A549 (cell line): ENCODE measurements around the gene MAST2. TPM values are rescaled to one million over a fixed set of nuclear protein-coding genes. Genes with fewer than 3 reads are reported as not detected.
"Not testable (repeated sequence)": the region's sequence is repeated elsewhere in the genome, so short reads cannot be mapped to it uniquely, and the experiment has no call there.

Source experiments
- ATAC-seq, 2 experiments: fragments of 200-7000 bp in 1 of 2; fragments of >200 bp in 1 of 2; cut with Nextera tagmentation in 1 of 2; cut with Tn5 transposase in 1 of 2; 3 replicates each; pipeline versions ENCODE4 v1.8.0 to v1.9.1; 2018 to 2020; ENCODE audit warnings: mild to moderate bottlenecking in 1 of 2, moderate library complexity in 1 of 2
- CTCF ChIA-PET: fragments of 300-600 bp; sonication (Branson Sonifier 250); formaldehyde crosslinking; extraction: SDS; loops from one replicate; lab custom pipeline; 2021; ENCODE audit warnings: antibody characterized with exemption, inconsistent platforms; lab: Yijun Ruan, JAX
- POLR2A ChIA-PET: fragments of 350-600 bp; formaldehyde crosslinking; extraction: SDS; loops from one replicate; lab custom pipeline; 2021; ENCODE audit warnings: antibody characterized with exemption, inconsistent platforms; lab: Yijun Ruan, JAX
- DNase-seq, 2 experiments: peaks; one replicate each; pipeline versions ENCODE4 v3.0.0 to v3.0.0-alpha.2; 2011 to 2016; ENCODE audit warnings: low read depth in 1 of 2, low spot score in 1 of 2
- FAIRE-seq: peaks from 2 replicates; lab custom pipeline; 2011; peaks lifted over from hg19 to GRCh38; lab: Jason Lieb, UNC
- H3K27ac ChIP-seq, 2 experiments: fragments of >200 bp; sonication (Bioruptor Twin); formaldehyde crosslinking; 3 replicates each; pipeline ENCODE4 v1.5.1; 2016 to 2017
- H3K4me1 ChIP-seq: fragments of >200 bp; sonication (Bioruptor Twin); formaldehyde crosslinking; 3 replicates; pipeline ENCODE4 v1.6.1; 2016
- H3K4me2 ChIP-seq: fragments of >200 bp; sonication (Bioruptor Twin); formaldehyde crosslinking; 3 replicates; pipeline ENCODE4 v1.6.1; 2016
- H3K4me3 ChIP-seq: fragments of >200 bp; sonication (Bioruptor Twin); formaldehyde crosslinking; 3 replicates; pipeline ENCODE4 v1.5.1; 2016
- H3K9me3 ChIP-seq: fragments of >200 bp; sonication (Bioruptor Twin); formaldehyde crosslinking; 3 replicates; pipeline ENCODE4 v1.6.1; 2016
- CHD4 ChIP-seq: fragments of 200-600 bp; sonication (generic); IDR thresholded peaks from 2 replicates; pipeline ENCODE4 v1.6.1; 2016; ENCODE audit warnings: antibody characterized with exemption, mild to moderate bottlenecking, borderline replicate concordance
- ESRRA ChIP-seq: fragments of 150-350 bp; IDR thresholded peaks from 2 replicates; pipeline ENCODE4 v1.6.1; 2014; ENCODE audit warnings: mild to moderate bottlenecking, low read length, borderline replicate concordance
- FOSB ChIP-seq: fragments of 250-450 bp; sonication (Bioruptor Pico); IDR thresholded peaks from 2 replicates; pipeline ENCODE4 v1.5.0; 2020; ENCODE audit warnings: mild to moderate bottlenecking, moderate library complexity
- HDAC2 ChIP-seq: fragments of 200-600 bp; sonication (generic); IDR thresholded peaks from 2 replicates; pipeline ENCODE4 v1.6.1; 2016
- HEYL ChIP-seq: fragments of 250-450 bp; sonication (Bioruptor Pico); IDR thresholded peaks from 2 replicates; pipeline ENCODE4 v1.8.0; 2021; ENCODE audit warnings: mild to moderate bottlenecking, moderate library complexity
- HOXB5 ChIP-seq: fragments of 250-450 bp; sonication (Bioruptor Pico); IDR thresholded peaks from 2 replicates; pipeline ENCODE4 v1.5.0; 2020; ENCODE audit warnings: mild to moderate bottlenecking, moderate library complexity
- JUN ChIP-seq, 2 experiments: fragments of >200 bp; sonication (Bioruptor Twin); formaldehyde crosslinking; IDR thresholded peaks; 2 replicates in 1 of 2; 3 replicates in 1 of 2; pipeline ENCODE4 v1.6.1; 2016 to 2017
- JUNB ChIP-seq: fragments of >200 bp; sonication (Bioruptor Twin); formaldehyde crosslinking; IDR thresholded peaks from 2 replicates; pipeline ENCODE4 v1.6.1; 2016
- KDM1A ChIP-seq: fragments of 200-600 bp; sonication (generic); IDR thresholded peaks from 2 replicates; pipeline ENCODE4 v1.6.1; 2016; ENCODE audit warnings: low read depth, mild to moderate bottlenecking
- MAZ ChIP-seq: fragments of 150-350 bp; IDR thresholded peaks from 2 replicates; pipeline ENCODE4 v1.6.1; 2014; ENCODE audit warnings: antibody characterized with exemption, low read depth, low read length, borderline replicate concordance
- NPAS2 ChIP-seq: fragments of 250-450 bp; sonication (Bioruptor Pico); IDR thresholded peaks from 2 replicates; pipeline ENCODE4 v1.8.0; 2022; ENCODE audit warnings: mild to moderate bottlenecking, moderate library complexity, borderline replicate concordance
- POLR2A ChIP-seq: IDR thresholded peaks from 2 replicates; pipeline ENCODE4 v1.6.1; 2012; ENCODE audit warnings: mild to moderate bottlenecking, low read length
- POLR2AphosphoS2 ChIP-seq: conservative IDR thresholded peaks from 2 replicates; pipeline ENCODE4 v1.6.1; 2012; ENCODE audit warnings: low read length, improper control_type of control experiment, inconsistent platforms
- RARB ChIP-seq: fragments of 250-450 bp; sonication (Bioruptor Pico); IDR thresholded peaks from 2 replicates; pipeline ENCODE4 v1.8.0; 2021; ENCODE audit warnings: mild to moderate bottlenecking, moderate library complexity
- RNF2 ChIP-seq: fragments of 200-600 bp; sonication (generic); IDR thresholded peaks from 2 replicates; pipeline ENCODE4 v1.6.1; 2016; ENCODE audit warnings: low read depth, mild to moderate bottlenecking, antibody characterized with exemption, moderate library complexity, borderline replicate concordance
- ZNF302 ChIP-seq: fragments of 250-450 bp; sonication (Bioruptor Pico); IDR thresholded peaks from 2 replicates; pipeline ENCODE4 v1.9.0; 2021; ENCODE audit warnings: inconsistent platforms, mild to moderate bottlenecking, moderate library complexity
- WGBS: methylation state at CpG from one replicate; pipeline ENCODE4 v1.1.6; 2017; ENCODE audit errors: missing lambda C conversion rate; 5-methylcytosine and 5-hydroxymethylcytosine counted together
- polyA plus RNA-seq, 4 experiments: library from polyadenylated mRNA; depleted of rRNA in 3 of 4; stranded (reverse); fragments of >200 nt; fragmentation: RNase III in 1 of 4; extraction: RNeasy Plus Mini Kit Qiagen cat#74134 plus additional on column Dnase treatment in 1 of 4; gene quantifications; 2 replicates in 3 of 4; 3 replicates in 1 of 4; pipeline ENCODE4 v1.2.3, GENCODE V29; 2011 to 2017
- TF ChIP-seq, protein P1 (sequence below): fragments of 250-450 bp; sonication (Bioruptor Pico); IDR thresholded peaks from 2 replicates; pipeline ENCODE4 v1.5.0; 2020; ENCODE audit warnings: low read depth, mild to moderate bottlenecking, moderate library complexity
- TF ChIP-seq, protein P2 (sequence below): fragments of 200-600 bp; sonication (generic); IDR thresholded peaks from 2 replicates; pipeline ENCODE4 v1.6.1; 2016; ENCODE audit warnings: antibody characterized with exemption, mild to moderate bottlenecking, moderate library complexity
- TF ChIP-seq, protein P3 (sequence below): fragments of 250-450 bp; sonication (Bioruptor Pico); IDR thresholded peaks from 2 replicates; pipeline ENCODE4 v1.5.0; 2021; ENCODE audit warnings: mild to moderate bottlenecking, moderate library complexity, borderline replicate concordance
- TF ChIP-seq, protein P4 (sequence below): IDR thresholded peaks from 2 replicates; pipeline ENCODE4 v1.6.1; 2012; ENCODE audit warnings: low read depth, borderline replicate concordance

The MAST2 gene
- polyA plus RNA-seq, 2 of the 4 experiments (the other 2 are of a cell fraction) = 19.3 to 20.5 TPM

DNA sequence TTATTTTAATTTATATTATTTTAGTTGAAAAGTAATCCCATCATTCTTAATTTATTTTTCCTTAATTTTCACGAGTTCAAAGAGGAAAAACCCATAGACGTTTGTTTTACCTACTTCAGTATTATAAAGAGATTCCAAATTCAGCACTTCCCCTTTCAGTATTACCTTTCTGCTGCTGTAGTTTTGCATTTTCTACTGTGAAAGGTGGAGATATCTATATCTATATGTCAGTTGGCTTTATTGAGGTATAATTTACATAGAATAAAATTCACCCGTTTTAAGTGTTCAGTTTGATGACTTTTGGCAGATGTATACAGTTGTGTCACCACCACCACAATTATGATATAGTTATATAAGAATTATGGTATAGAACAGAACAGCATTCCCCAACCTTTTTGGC, 33.0 kb downstream of the MAST2 start:
- POLR2A ChIA-PET = no interaction called here
- DNase-seq (no peak), FAIRE-seq (no peak), ATAC-seq (no peak)
- TF ChIP-seq ZNF302 (CRISPR knock-in tag) (no peak), NPAS2 (CRISPR knock-in tag) (no peak), ESRRA (no peak), RNF2 (no peak), HOXB5 (no peak), FOSB (CRISPR knock-in tag) (no peak), POLR2A (no peak), HDAC2 (no peak), CHD4 (no peak), HEYL (CRISPR knock-in tag) (no peak), MAZ (no peak), POLR2AphosphoS2 (no peak), KDM1A (no peak), JUNB (no peak), RARB (CRISPR knock-in tag) (no peak), JUN (IDR thresholded peaks at IDR 0.05) (no peak)
- TF ChIP-seq, protein P1, sequence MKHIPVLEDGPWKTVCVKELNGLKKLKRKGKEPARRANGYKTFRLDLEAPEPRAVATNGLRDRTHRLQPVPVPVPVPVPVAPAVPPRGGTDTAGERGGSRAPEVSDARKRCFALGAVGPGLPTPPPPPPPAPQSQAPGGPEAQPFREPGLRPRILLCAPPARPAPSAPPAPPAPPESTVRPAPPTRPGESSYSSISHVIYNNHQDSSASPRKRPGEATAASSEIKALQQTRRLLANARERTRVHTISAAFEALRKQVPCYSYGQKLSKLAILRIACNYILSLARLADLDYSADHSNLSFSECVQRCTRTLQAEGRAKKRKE (CRISPR knock-in tag) = no peak
- TF ChIP-seq, protein P2, sequence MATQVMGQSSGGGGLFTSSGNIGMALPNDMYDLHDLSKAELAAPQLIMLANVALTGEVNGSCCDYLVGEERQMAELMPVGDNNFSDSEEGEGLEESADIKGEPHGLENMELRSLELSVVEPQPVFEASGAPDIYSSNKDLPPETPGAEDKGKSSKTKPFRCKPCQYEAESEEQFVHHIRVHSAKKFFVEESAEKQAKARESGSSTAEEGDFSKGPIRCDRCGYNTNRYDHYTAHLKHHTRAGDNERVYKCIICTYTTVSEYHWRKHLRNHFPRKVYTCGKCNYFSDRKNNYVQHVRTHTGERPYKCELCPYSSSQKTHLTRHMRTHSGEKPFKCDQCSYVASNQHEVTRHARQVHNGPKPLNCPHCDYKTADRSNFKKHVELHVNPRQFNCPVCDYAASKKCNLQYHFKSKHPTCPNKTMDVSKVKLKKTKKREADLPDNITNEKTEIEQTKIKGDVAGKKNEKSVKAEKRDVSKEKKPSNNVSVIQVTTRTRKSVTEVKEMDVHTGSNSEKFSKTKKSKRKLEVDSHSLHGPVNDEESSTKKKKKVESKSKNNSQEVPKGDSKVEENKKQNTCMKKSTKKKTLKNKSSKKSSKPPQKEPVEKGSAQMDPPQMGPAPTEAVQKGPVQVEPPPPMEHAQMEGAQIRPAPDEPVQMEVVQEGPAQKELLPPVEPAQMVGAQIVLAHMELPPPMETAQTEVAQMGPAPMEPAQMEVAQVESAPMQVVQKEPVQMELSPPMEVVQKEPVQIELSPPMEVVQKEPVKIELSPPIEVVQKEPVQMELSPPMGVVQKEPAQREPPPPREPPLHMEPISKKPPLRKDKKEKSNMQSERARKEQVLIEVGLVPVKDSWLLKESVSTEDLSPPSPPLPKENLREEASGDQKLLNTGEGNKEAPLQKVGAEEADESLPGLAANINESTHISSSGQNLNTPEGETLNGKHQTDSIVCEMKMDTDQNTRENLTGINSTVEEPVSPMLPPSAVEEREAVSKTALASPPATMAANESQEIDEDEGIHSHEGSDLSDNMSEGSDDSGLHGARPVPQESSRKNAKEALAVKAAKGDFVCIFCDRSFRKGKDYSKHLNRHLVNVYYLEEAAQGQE = no peak
- TF ChIP-seq, protein P3, sequence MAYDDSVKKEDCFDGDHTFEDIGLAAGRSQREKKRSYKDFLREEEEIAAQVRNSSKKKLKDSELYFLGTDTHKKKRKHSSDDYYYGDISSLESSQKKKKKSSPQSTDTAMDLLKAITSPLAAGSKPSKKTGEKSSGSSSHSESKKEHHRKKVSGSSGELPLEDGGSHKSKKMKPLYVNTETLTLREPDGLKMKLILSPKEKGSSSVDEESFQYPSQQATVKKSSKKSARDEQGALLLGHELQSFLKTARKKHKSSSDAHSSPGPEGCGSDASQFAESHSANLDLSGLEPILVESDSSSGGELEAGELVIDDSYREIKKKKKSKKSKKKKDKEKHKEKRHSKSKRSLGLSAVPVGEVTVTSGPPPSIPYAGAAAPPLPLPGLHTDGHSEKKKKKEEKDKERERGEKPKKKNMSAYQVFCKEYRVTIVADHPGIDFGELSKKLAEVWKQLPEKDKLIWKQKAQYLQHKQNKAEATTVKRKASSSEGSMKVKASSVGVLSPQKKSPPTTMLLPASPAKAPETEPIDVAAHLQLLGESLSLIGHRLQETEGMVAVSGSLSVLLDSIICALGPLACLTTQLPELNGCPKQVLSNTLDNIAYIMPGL (CRISPR knock-in tag) = no peak
- TF ChIP-seq, protein P4, sequence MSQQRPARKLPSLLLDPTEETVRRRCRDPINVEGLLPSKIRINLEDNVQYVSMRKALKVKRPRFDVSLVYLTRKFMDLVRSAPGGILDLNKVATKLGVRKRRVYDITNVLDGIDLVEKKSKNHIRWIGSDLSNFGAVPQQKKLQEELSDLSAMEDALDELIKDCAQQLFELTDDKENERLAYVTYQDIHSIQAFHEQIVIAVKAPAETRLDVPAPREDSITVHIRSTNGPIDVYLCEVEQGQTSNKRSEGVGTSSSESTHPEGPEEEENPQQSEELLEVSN = no peak
- Histone ChIP-seq H3K9me3 (no peaks in the 10 kb centered on the region), H3K27ac (no peak overlapping the region), H3K4me2 (no peak overlapping the region), H3K4me1 (peaks cover 31% of the 10 kb centered on the region), H3K4me3 (no peak overlapping the region)
- CTCF ChIA-PET = no interaction called here
- over 99% methylated on average over 3 of the region's 3 CpGs for WGBS

DNA sequence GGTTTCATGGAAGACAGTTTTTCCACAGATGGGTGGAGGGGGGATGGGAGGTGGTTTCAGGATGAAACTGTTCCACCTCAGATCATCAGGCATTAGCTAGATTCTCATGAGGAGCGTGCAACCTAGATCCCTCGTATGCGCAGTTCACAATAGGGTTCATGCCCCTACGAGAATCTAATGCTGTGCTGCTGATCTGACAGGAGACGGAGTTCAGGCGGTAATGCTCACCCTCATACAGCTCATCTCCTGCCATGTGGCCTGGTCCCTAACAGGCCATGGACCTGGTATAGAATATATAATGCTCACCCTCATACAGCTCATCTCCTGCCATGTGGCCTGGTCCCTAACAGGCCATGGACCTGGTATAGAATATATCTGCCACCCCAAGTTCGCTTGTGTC, 33.4 kb downstream of the MAST2 start:
- DNase-seq, H3K4me2 ChIP-seq, H3K27ac ChIP-seq, CTCF ChIA-PET, H3K4me3 ChIP-seq, POLR2A ChIA-PET, FAIRE-seq, ATAC-seq, H3K9me3 ChIP-seq: not testable (repeated sequence)
- peaks cover 31% of the 10 kb centered on the region for H3K4me1 ChIP-seq
- WGBS = 93% methylated on average over 7 of the region's 7 CpGs
